ENCODE results near the gene GLOD5. TPM values are rescaled to one million over a fixed set of nuclear protein-coding genes. Genes with fewer than 3 reads are reported as not detected.

The GLOD5 gene
- total RNA-seq, result not detected in 2 replicates

GRCh38 chrX:48761674-48762471 lies at the start of gene GLOD5:
GLOD5 (plus strand) TSS chrX:48761747; CDS start chrX:48761791, 44 bp downstream.

GRCh38 chrX:48786341-48786800 lies 24.8 kb downstream of the GLOD5 start, which contains the start of gene GATA1:
GATA1 (plus strand) TSS chrX:48786590; CDS start chrX:48791110, 4,520 bp downstream.

GRCh38 chrX:48801280-48802088 lies 39.9 kb downstream of the GLOD5 start, which contains the start of gene HDAC6:
HDAC6 (plus strand) TSS chrX:48802067; CDS start chrX:48802693, 626 bp downstream.

Other genes starting within 250 kb of the GLOD5 start
- gene EBP, start 239.9 kb upstream of the GLOD5 start, total RNA-seq, result 50.1 and 72.2 TPM in 2 replicates
- gene TBC1D25, start 222.0 kb upstream of the GLOD5 start, total RNA-seq, result 3.7 and 5.4 TPM in 2 replicates
- 76.8 and 295 TPM in 2 replicates for gene RBM3, start 187.3 kb upstream of the GLOD5 start, total RNA-seq
- gene WDR13, start 164.3 kb upstream of the GLOD5 start, total RNA-seq, result 171 and 172 TPM in 2 replicates
- gene WAS, start 77.9 kb upstream of the GLOD5 start, total RNA-seq, result 0.09 TPM in 1 of 2 replicates, not detected in the other
- gene SUV39H1, start 65.0 kb upstream of the GLOD5 start, total RNA-seq, result 0.85 and 1.3 TPM in 2 replicates
- not detected in 2 replicates for gene GATA1, start 24.8 kb downstream of the GLOD5 start, total RNA-seq
- gene HDAC6, start 40.3 kb downstream of the GLOD5 start, total RNA-seq, result 16.8 and 25.5 TPM in 2 replicates
- not detected in 2 replicates for gene ERAS, start 64.8 kb downstream of the GLOD5 start, total RNA-seq
- gene PCSK1N, start 73.9 kb downstream of the GLOD5 start, total RNA-seq, result 0.09 TPM in 1 of 2 replicates, not detected in the other
- gene TIMM17B, start 136.0 kb downstream of the GLOD5 start, total RNA-seq, result 23.1 and 28.7 TPM in 2 replicates
- 70.8 and 73.0 TPM in 2 replicates for gene PQBP1, start 136.2 kb downstream of the GLOD5 start, total RNA-seq
- 10.5 and 12.1 TPM in 2 replicates for gene SLC35A2, start 149.9 kb downstream of the GLOD5 start, total RNA-seq
- gene PIM2, start 157.3 kb downstream of the GLOD5 start, total RNA-seq, result 1.3 and 2.7 TPM in 2 replicates
- 28.0 and 28.6 TPM in 2 replicates for gene OTUD5, start 195.9 kb downstream of the GLOD5 start, total RNA-seq
- 0.28 and 1.0 TPM in 2 replicates for gene KCND1, start 210.1 kb downstream of the GLOD5 start, total RNA-seq
- 22.6 and 22.8 TPM in 2 replicates for gene GRIPAP1, start 240.5 kb downstream of the GLOD5 start, total RNA-seq